HG03354 (cell line): Measurements from ENCODE around the gene MMP23B.
A peak's percentile ranks its signal among the peaks of the same experiment; 100 is the strongest.
"Not testable (repeated sequence)": the region's sequence is repeated elsewhere in the genome, so short reads cannot be mapped to it uniquely, and the experiment has no call there.

Experiments used
- ATAC-seq: cut with Tn5 transposase; IDR thresholded peaks from one replicate; pipeline ENCODE4 v1.9.1; 2021; ENCODE audit warnings: mild to moderate bottlenecking; ENCODE audit not compliant: unreplicated experiment, poor library complexity, severe bottlenecking

MMP23B gene

GRCh38 chr1:1629430-1630190, 2.4 kb upstream of the MMP23B start:
- no peak for ATAC-seq

- peak; percentile 75 for ATAC-seq
Measured at GRCh38 chr1:1630191-1630964, 1.6 kb upstream of the MMP23B start.

GRCh38 chr1:1630965-1631781, 800 bp upstream of the MMP23B start:
- ATAC-seq: no peak

- ATAC-seq: not testable (repeated sequence)
Measured at GRCh38 chr1:1633409-1633808, 1.4 kb downstream of the MMP23B start.

GRCh38 chr1:1634613-1635012, 2.6 kb downstream of the MMP23B start:
- ATAC-seq: not testable (repeated sequence)

GRCh38 chr1:1636621-1637478, 4.9 kb downstream of the MMP23B start:
- ATAC-seq: not testable (repeated sequence)

- not testable (repeated sequence) for ATAC-seq
Measured at GRCh38 chr1:1637479-1637875, 5.5 kb downstream of the MMP23B start.

- ATAC-seq: not testable (repeated sequence)
Measured at GRCh38 chr1:1638528-1638927, 6.6 kb downstream of the MMP23B start.

- not testable (repeated sequence) for ATAC-seq
Measured at GRCh38 chr1:1639368-1639767, 7.4 kb downstream of the MMP23B start.

- ATAC-seq: not testable (repeated sequence)
Measured at GRCh38 chr1:1640081-1640480, 8.1 kb downstream of the MMP23B start.

GRCh38 chr1:1640711-1641461, 8.9 kb downstream of the MMP23B start:
- not testable (repeated sequence) for ATAC-seq

- ATAC-seq: not testable (repeated sequence)
Measured at GRCh38 chr1:1646326-1646725, 14.4 kb downstream of the MMP23B start.

- ATAC-seq: not testable (repeated sequence)
Measured at GRCh38 chr1:1647567-1648241, 15.7 kb downstream of the MMP23B start.

- not testable (repeated sequence) for ATAC-seq
Measured at GRCh38 chr1:1648265-1648664, 16.3 kb downstream of the MMP23B start.

GRCh38 chr1:1658583-1659549, 26.9 kb downstream of the MMP23B start, which contains the start of gene CDK11B:
Gene CDK11B, minus strand, starts transcription at chr1:1659004. Its CDS starts 1,519 bp downstream, at chr1:1657485.
- ATAC-seq: peak; percentile 84

- not testable (repeated sequence) for ATAC-seq
Measured at GRCh38 chr1:1662392-1662791, 30.4 kb downstream of the MMP23B start.
